Fibroblast of lung (primary cell): ENCODE measurements around the gene ITGA3. TPM values are rescaled to one million over a fixed set of nuclear protein-coding genes. Genes with fewer than 3 reads are reported as not detected.

Experiments
- DNase-seq, 2 donors: peaks; one replicate each; pipeline versions ENCODE4 v3.0.0 to v3.0.0-alpha.2; 2010; ENCODE audit warnings: low read depth in 2 of 2
- H2AFZ ChIP-seq: 2 replicates; pipeline ENCODE4 v1.5.1; 2012; ENCODE audit warnings: low read length, control low read depth, inconsistent platforms
- H3K27ac ChIP-seq: 2 replicates; pipeline ENCODE4 v1.5.1; 2011; ENCODE audit warnings: low read length, control low read depth; ENCODE audit not compliant: insufficient read depth
- H3K27me3 ChIP-seq: 2 replicates; pipeline ENCODE4 v1.5.1; 2011; ENCODE audit warnings: mild to moderate bottlenecking, low read length; ENCODE audit not compliant: control insufficient read depth, insufficient read depth
- H3K36me3 ChIP-seq: 2 replicates; pipeline ENCODE4 v1.5.1; 2011; ENCODE audit warnings: low read length; ENCODE audit not compliant: control insufficient read depth, insufficient read depth
- H3K4me1 ChIP-seq: 2 replicates; pipeline ENCODE4 v1.5.1; 2011; ENCODE audit warnings: low read length; ENCODE audit not compliant: control insufficient read depth, insufficient read depth; ENCODE audit errors: extremely low read depth
- H3K4me2 ChIP-seq: 2 replicates; pipeline ENCODE4 v1.5.1; 2011; ENCODE audit warnings: low read length, control low read depth; ENCODE audit not compliant: insufficient read depth; ENCODE audit errors: extremely low read depth
- H3K4me3 ChIP-seq, 4 experiments: fragments of 200-600 bp in 1 of 4; sonication (generic) in 1 of 4; replicated peaks in 1 of 4; 2 replicates each; pipeline ENCODE4 v1.5.1; 2011 to 2016; ENCODE audit warnings: low read length in 4 of 4, low read depth in 3 of 4, mild to moderate bottlenecking in 3 of 4, control low read depth in 2 of 4, inconsistent platforms in 1 of 4, mixed read lengths in 1 of 4; ENCODE audit not compliant: insufficient read depth in 1 of 4; ENCODE audit errors: control extremely low read depth in 1 of 4
- H3K79me2 ChIP-seq: 2 replicates; pipeline ENCODE4 v1.5.1; 2012; ENCODE audit warnings: mild to moderate bottlenecking, low read length, inconsistent platforms; ENCODE audit not compliant: control insufficient read depth, insufficient read depth
- H3K9ac ChIP-seq: 2 replicates; pipeline ENCODE4 v1.5.1; 2011; ENCODE audit warnings: mild to moderate bottlenecking, low read length, control low read depth; ENCODE audit not compliant: insufficient read depth
- H3K9me3 ChIP-seq: 2 replicates; pipeline ENCODE4 v1.5.1; 2012; ENCODE audit warnings: low read depth, low read length; ENCODE audit not compliant: control insufficient read depth, insufficient read depth
- H4K20me1 ChIP-seq: 2 replicates; pipeline ENCODE4 v1.5.1; 2011; ENCODE audit warnings: low read length; ENCODE audit not compliant: control insufficient read depth, insufficient read depth; ENCODE audit errors: extremely low read depth
- EZH2 ChIP-seq: IDR thresholded peaks from 2 replicates; pipeline ENCODE4 v1.5.1; 2012; ENCODE audit warnings: low read length, control low read depth, mild to moderate bottlenecking; ENCODE audit errors: missing control alignments
- polyA plus RNA-seq, 2 donors: library from polyadenylated mRNA; depleted of rRNA in 1 of 2; stranded (reverse) in 1 of 2; unstranded in 1 of 2; fragments of >200 nt; gene quantifications; 2 replicates each; pipeline ENCODE4 v1.2.1, GENCODE V29; 2011 to 2012; ENCODE audit warnings: missing spikeins in 1 of 2
- total RNA-seq: library from RNA; depleted of rRNA; stranded (reverse); fragments of >200 nt; gene quantifications from 2 replicates; pipeline ENCODE4 v1.2.1, GENCODE V29; 2014
- TF ChIP-seq, protein P1 (sequence below), 2 donors: IDR thresholded peaks in 1 of 2; conservative IDR thresholded peaks in 1 of 2; 1 replicate in 1 of 2; 2 replicates in 1 of 2; pipeline ENCODE4 v1.5.1; 2011 to 2012; ENCODE audit warnings: low read length in 2 of 2, control low read depth in 1 of 2, inconsistent platforms in 1 of 2, low read depth in 1 of 2, mild to moderate bottlenecking in 1 of 2

Gene ITGA3
- total and polyA plus RNA-seq, 2 donors (not counting 1 experiment from before 2014, with no cell fraction given), result 67.3 to 269 TPM

DNA sequence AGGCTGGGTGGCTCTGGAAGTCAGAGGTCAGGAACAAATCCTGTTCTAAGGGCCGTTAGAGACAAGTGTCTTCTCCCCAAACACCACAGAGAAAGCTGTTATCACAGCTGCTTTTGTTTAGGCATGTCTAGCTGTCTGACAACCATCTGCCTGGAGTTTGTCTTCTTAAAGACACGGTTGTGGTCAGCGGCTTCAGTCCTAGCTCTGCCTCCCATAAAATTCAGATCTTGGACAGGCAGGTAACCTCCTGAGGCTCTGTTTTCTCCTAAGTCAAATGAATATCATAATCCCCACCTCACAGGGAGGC is 2.3 kb upstream of the ITGA3 start:
- no peaks in the 10 kb centered on the region for H4K20me1 ChIP-seq
- no peaks in the 10 kb centered on the region for H3K36me3 ChIP-seq
- H3K4me2 ChIP-seq, result no peak overlapping the region
- no peak overlapping the region for H3K27ac ChIP-seq
- H3K4me3 ChIP-seq, result no peak overlapping the region
- no peaks in the 10 kb centered on the region for H3K9me3 ChIP-seq
- DNase-seq, result no peak
- H3K79me2 ChIP-seq, result peaks cover 36% of the 10 kb centered on the region
- no peaks in the 10 kb centered on the region for H3K27me3 ChIP-seq
- TF ChIP-seq, protein P1, sequence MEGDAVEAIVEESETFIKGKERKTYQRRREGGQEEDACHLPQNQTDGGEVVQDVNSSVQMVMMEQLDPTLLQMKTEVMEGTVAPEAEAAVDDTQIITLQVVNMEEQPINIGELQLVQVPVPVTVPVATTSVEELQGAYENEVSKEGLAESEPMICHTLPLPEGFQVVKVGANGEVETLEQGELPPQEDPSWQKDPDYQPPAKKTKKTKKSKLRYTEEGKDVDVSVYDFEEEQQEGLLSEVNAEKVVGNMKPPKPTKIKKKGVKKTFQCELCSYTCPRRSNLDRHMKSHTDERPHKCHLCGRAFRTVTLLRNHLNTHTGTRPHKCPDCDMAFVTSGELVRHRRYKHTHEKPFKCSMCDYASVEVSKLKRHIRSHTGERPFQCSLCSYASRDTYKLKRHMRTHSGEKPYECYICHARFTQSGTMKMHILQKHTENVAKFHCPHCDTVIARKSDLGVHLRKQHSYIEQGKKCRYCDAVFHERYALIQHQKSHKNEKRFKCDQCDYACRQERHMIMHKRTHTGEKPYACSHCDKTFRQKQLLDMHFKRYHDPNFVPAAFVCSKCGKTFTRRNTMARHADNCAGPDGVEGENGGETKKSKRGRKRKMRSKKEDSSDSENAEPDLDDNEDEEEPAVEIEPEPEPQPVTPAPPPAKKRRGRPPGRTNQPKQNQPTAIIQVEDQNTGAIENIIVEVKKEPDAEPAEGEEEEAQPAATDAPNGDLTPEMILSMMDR (conservative IDR thresholded peaks at IDR 0.05 in 1 of 2, IDR thresholded peaks at IDR 0.05 in 1 of 2; ENCODE audit: low read depth in 1 of 2, low read length in 2 of 2), result no peak
- TF ChIP-seq EZH2, result no peak
- no peak overlapping the region for H2AFZ ChIP-seq
- peaks cover 38% of the 10 kb centered on the region for H3K4me1 ChIP-seq
- H3K9ac ChIP-seq, result no peak overlapping the region

DNA sequence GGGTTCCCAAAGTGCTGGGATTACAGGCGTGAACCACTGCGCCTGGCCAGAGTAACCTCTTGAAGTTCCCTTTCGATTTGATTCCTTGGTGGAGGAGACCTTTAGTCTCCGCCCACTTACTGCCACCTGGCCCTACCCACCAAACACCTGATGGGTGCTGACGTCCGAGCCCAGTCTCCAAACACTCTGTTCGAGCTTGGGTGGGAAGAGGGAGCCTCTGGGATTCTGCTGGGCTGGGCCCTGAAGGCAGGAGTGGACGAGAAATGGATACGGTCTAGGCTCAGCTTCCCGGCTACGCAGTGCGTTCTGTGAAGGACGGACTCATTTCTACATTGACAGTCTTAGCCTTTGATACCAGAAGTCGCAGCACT is 870 bp upstream of the ITGA3 start:
- TF ChIP-seq EZH2, result no peak
- TF ChIP-seq, protein P1 (conservative IDR thresholded peaks at IDR 0.05 in 1 of 2, IDR thresholded peaks at IDR 0.05 in 1 of 2; ENCODE audit: low read depth in 1 of 2, low read length in 2 of 2), result no peak
- DNase-seq, result peak in 1 of 2 donors; percentile 32
- H3K79me2 ChIP-seq, result peaks cover 48% of the 10 kb centered on the region
- no peaks in the 10 kb centered on the region for H3K27me3 ChIP-seq
- H3K4me1 ChIP-seq, result peaks cover 48% of the 10 kb centered on the region
- peak overlapping the region; percentile 78 to 87 (median 84) for H3K4me3 ChIP-seq
- peak overlapping the region; percentile 59 for H3K27ac ChIP-seq
- no peaks in the 10 kb centered on the region for H3K9me3 ChIP-seq
- H4K20me1 ChIP-seq, result no peaks in the 10 kb centered on the region
- H2AFZ ChIP-seq, result peak overlapping the region; percentile 54
- H3K36me3 ChIP-seq, result peaks cover 2% of the 10 kb centered on the region
- peak overlapping the region; percentile 20 for H3K9ac ChIP-seq
- H3K4me2 ChIP-seq, result peak overlapping the region; percentile 98

DNA sequence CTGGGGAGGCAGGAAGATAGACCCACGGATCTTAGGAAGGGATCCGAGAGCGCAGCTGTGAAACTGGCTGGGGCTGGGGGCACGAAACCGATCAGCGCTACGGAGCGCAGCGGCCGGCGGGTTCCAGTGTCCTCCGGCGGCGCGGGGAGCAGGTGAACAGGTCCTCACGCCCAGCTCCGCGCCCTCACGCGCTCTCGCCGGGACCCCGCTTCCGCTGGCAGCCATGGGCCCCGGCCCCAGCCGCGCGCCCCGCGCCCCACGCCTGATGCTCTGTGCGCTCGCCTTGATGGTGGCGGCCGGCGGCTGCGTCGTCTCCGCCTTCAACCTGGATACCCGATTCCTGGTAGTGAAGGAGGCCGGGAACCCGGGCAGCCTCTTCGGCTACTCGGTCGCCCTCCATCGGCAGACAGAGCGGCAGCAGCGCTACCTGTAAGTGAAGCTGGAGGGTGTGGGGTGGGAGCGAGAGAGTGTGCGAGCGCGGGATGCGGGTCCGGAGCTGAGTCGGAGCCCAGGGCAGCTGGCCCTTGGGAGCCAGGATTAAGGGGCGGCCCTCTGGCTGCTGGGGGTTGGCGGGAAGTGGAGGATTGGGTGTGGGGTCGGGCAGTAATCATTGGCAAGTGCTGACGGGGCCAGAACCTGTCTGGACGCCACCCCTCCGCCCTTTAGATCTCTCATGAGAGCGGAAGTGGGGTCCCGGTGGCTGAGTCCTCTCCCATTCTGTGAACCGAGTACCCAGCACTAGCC is 479 bp downstream of the ITGA3 start:
- peaks cover 2% of the 10 kb centered on the region for H3K36me3 ChIP-seq
- no peak overlapping the region for H2AFZ ChIP-seq
- H3K9ac ChIP-seq, result peak overlapping the region; percentile 65
- H4K20me1 ChIP-seq, result no peaks in the 10 kb centered on the region
- peak overlapping the region; percentile 78 to 87 (median 84) for H3K4me3 ChIP-seq
- H3K79me2 ChIP-seq, result peaks cover 61% of the 10 kb centered on the region
- peak; percentile 65 to 69 for DNase-seq
- H3K27me3 ChIP-seq, result no peaks in the 10 kb centered on the region
- peak overlapping the region; percentile 64 for H3K27ac ChIP-seq
- TF ChIP-seq, protein P1 (conservative IDR thresholded peaks at IDR 0.05 in 1 of 2, IDR thresholded peaks at IDR 0.05 in 1 of 2; ENCODE audit: low read depth in 1 of 2, low read length in 2 of 2), result peak in 1 of 2 donors; percentile 55
- no peak for TF ChIP-seq EZH2
- no peaks in the 10 kb centered on the region for H3K9me3 ChIP-seq
- H3K4me2 ChIP-seq, result peak overlapping the region; percentile 89
- H3K4me1 ChIP-seq, result peaks cover 49% of the 10 kb centered on the region
